VCaP (cell line): ENCODE results near the gene GCNA.
"Not testable (repeated sequence)": the region's sequence is repeated elsewhere in the genome, so short reads cannot be mapped to it uniquely, and the experiment has no call there.

Experiments used
- H3K27ac ChIP-seq: fragments of 450-650 bp; 2 replicates; pipeline ENCODE4 v1.5.1; 2017
- TF ChIP-seq, protein P1 (sequence below): fragments of 450-650 bp; conservative IDR thresholded peaks from 2 replicates; pipeline ENCODE4 v1.5.1; 2017; ENCODE audit warnings: mild to moderate bottlenecking, moderate library complexity

GCNA gene

GRCh38 chrX:71609095-71609750, 31.0 kb downstream of the GCNA start:
- TF ChIP-seq, protein P1, sequence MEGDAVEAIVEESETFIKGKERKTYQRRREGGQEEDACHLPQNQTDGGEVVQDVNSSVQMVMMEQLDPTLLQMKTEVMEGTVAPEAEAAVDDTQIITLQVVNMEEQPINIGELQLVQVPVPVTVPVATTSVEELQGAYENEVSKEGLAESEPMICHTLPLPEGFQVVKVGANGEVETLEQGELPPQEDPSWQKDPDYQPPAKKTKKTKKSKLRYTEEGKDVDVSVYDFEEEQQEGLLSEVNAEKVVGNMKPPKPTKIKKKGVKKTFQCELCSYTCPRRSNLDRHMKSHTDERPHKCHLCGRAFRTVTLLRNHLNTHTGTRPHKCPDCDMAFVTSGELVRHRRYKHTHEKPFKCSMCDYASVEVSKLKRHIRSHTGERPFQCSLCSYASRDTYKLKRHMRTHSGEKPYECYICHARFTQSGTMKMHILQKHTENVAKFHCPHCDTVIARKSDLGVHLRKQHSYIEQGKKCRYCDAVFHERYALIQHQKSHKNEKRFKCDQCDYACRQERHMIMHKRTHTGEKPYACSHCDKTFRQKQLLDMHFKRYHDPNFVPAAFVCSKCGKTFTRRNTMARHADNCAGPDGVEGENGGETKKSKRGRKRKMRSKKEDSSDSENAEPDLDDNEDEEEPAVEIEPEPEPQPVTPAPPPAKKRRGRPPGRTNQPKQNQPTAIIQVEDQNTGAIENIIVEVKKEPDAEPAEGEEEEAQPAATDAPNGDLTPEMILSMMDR = no peak

GRCh38 chrX:71611736-71612135, 33.5 kb downstream of the GCNA start:
- not testable (repeated sequence) for H3K27ac ChIP-seq

More at GRCh38 chrX:71609095-71609750, 31.0 kb downstream of the GCNA start:
- H3K27ac ChIP-seq = no peak overlapping the region

GRCh38 chrX:71612256-71612655, 34.0 kb downstream of the GCNA start:
- TF ChIP-seq, protein P1 = no peak
- no peak overlapping the region for H3K27ac ChIP-seq

GRCh38 chrX:71615056-71615455, 36.8 kb downstream of the GCNA start:
- H3K27ac ChIP-seq = no peak overlapping the region
- TF ChIP-seq, protein P1 = no peak

GRCh38 chrX:71615954-71616353, 37.7 kb downstream of the GCNA start:
- TF ChIP-seq, protein P1 = no peak

GRCh38 chrX:71616672-71617529, 38.7 kb downstream of the GCNA start:
- no peak overlapping the region for H3K27ac ChIP-seq
- TF ChIP-seq, protein P1 = no peak

More at GRCh38 chrX:71615954-71616353, 37.7 kb downstream of the GCNA start:
- H3K27ac ChIP-seq = no peak overlapping the region

DNA sequence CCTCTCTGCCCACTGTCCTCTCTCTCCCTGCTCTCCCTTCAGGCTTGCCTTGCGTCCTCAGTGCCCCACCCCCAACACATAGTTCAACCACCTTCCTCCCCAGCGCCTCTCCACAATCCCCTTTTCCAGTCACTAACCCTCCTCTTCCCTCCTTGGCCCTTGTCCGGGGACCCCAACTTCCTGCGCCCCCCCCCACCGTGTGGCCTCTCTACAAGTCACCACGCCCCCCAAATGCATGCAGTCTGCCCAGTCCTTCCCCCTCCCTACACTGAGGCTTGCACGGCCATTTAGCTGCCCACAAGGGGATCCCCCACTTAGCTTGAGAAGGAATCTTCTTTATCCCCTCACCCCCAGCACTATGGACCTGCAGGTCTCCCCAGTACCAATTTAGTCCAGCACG, 39.5 kb downstream of the GCNA start:
- TF ChIP-seq, protein P1 = no peak
- H3K27ac ChIP-seq = no peak overlapping the region

DNA sequence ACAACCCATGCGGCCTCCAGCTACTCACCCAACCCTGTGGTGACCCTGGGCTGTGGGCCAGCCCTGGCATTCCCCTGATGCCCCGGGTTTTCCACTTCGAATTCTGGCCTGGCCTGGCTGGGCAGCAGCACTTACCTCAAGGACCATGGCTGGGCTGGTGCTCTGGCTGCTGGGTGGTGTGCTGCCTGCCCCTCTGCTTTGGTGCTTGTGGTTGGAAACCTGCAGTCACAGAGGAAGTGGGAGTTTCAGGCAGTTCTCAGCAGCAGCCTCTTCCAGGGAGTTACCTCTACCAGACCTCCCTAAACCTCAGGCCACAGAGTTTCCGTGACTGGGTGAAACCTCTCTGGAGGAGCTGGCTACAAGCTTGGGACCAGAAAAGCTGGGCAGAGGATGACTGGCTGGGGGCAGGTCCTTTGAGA, 40.1 kb downstream of the GCNA start, which contains the start of gene CXCR3:
Gene CXCR3 (minus strand): TSS at position 209 of the 419 bp plus-strand sequence. CDS start 62 bp downstream, at position 147.
- H3K27ac ChIP-seq = no peak within 1 kb of the TSS
- TF ChIP-seq, protein P1 = no peak
